HCT116 (cell line): ENCODE data around the gene SUSD4. TPM values are rescaled to one million over a fixed set of nuclear protein-coding genes. Genes with fewer than 3 reads are reported as not detected.

Experiments
- ATAC-seq: fragments of 200-7000 bp; cut with Tn5 transposase; 2 replicates; pipeline ENCODE4 v1.9.1; 2020; ENCODE audit warnings: mild to moderate bottlenecking, moderate library complexity
- BruUV-seq: library from RNA; stranded (reverse); fragments of 400-500 nt; replicated peaks from 2 replicates; lab custom pipeline; 2021; lab: Mats Ljungman, UMichigan
- CTCF ChIA-PET: fragments of 300-600 bp; sonication (Branson Sonifier 250); formaldehyde crosslinking; loops from one replicate; lab custom pipeline; 2021; ENCODE audit warnings: antibody characterized with exemption; lab: Charles Lee
- POLR2A ChIA-PET: fragments of 300-600, 350-600 bp; sonication (Branson Sonifier 250); formaldehyde crosslinking; loops from one replicate; lab custom pipeline; 2021; ENCODE audit warnings: antibody characterized with exemption; lab: Charles Lee
- RAD21 ChIA-PET, 2 experiments: fragments of 300-600 bp; sonication (Branson Sonifier 250); formaldehyde crosslinking; loops; one replicate each; lab custom pipeline; 2023; ENCODE audit warnings: low total read pairs in 2 of 2; ENCODE audit not compliant: uncharacterized antibody in 2 of 2, unreplicated experiment in 2 of 2, low non-redundant PET in 1 of 2; lab: Charles Lee
- DNase-seq: peaks from one replicate; pipeline ENCODE4 v3.0.0-alpha.2; 2010; ENCODE audit warnings: low read depth, low spot score
- H2AFZ ChIP-seq: fragments of 200-600 bp; shearing (Covaris generic), sonication (generic); 2 replicates; pipeline ENCODE4 v1.6.1; 2017; ENCODE audit warnings: low read depth, mixed run types, mixed read lengths, antibody characterized with exemption, low read length; ENCODE audit not compliant: poor library complexity, severe bottlenecking
- H3K27ac ChIP-seq: 2 replicates; pipeline ENCODE4 v1.5.1; 2012; ENCODE audit warnings: low read depth, low read length
- H3K27me3 ChIP-seq: fragments of 200-600 bp; sonication (generic); 2 replicates; pipeline ENCODE4 v1.6.1; 2016; ENCODE audit warnings: mixed run types, low read length, mixed read lengths; ENCODE audit not compliant: insufficient read depth
- H3K36me3 ChIP-seq, 2 experiments: fragments of 200-500 bp in 1 of 2; fragments of 200-600 bp in 1 of 2; sonication (Bioruptor generic) in 1 of 2; sonication (generic) in 1 of 2; 2 replicates each; pipeline versions ENCODE4 v1.5.1 to v1.6.1; 2014 to 2016; ENCODE audit warnings: low read length in 2 of 2, inconsistent platforms in 1 of 2, mixed read lengths in 1 of 2, mixed run types in 1 of 2; ENCODE audit not compliant: insufficient read depth in 2 of 2, control insufficient read depth in 1 of 2
- H3K4me1 ChIP-seq, 2 experiments: fragments of 200-600 bp in 1 of 2; sonication (generic) in 1 of 2; 2 replicates each; pipeline versions ENCODE4 v1.5.1 to v1.6.1; 2012 to 2017; ENCODE audit warnings: low read length in 2 of 2, inconsistent platforms in 1 of 2, mild to moderate bottlenecking in 1 of 2, mixed read lengths in 1 of 2, mixed run types in 1 of 2, moderate library complexity in 1 of 2; ENCODE audit not compliant: insufficient read depth in 2 of 2, control insufficient read depth in 1 of 2
- H3K4me2 ChIP-seq: fragments of 200-600 bp; sonication (generic); 2 replicates; pipeline ENCODE4 v1.6.1; 2017; ENCODE audit warnings: mixed run types, low read length, mixed read lengths
- H3K4me3 ChIP-seq, 2 experiments: fragments of 200-600 bp in 1 of 2; sonication (generic) in 1 of 2; replicated peaks in 1 of 2; 2 replicates each; pipeline ENCODE4 v1.5.1; 2011 to 2016; ENCODE audit warnings: low read length in 2 of 2, control low read depth in 1 of 2, low read depth in 1 of 2, mild to moderate bottlenecking in 1 of 2, mixed read lengths in 1 of 2, mixed run types in 1 of 2
- H3K79me2 ChIP-seq: fragments of 200-600 bp; sonication (generic); 2 replicates; pipeline ENCODE4 v1.6.1; 2017; ENCODE audit warnings: mild to moderate bottlenecking, mixed run types, low read length, moderate library complexity, mixed read lengths; ENCODE audit not compliant: insufficient read depth
- H3K9ac ChIP-seq: fragments of 200-600 bp; sonication (generic); 2 replicates; pipeline ENCODE4 v1.6.1; 2016; ENCODE audit warnings: low read length, mixed read lengths
- H3K9me2 ChIP-seq: fragments of 200-600 bp; sonication (generic), shearing (Covaris generic); 2 replicates; pipeline ENCODE4 v1.6.1; 2017; ENCODE audit warnings: mixed run types, mild to moderate bottlenecking, moderate library complexity; ENCODE audit not compliant: insufficient read depth
- H3K9me3 ChIP-seq, 2 experiments: fragments of 200-500 bp in 1 of 2; fragments of 200-600 bp in 1 of 2; sonication (Bioruptor generic) in 1 of 2; sonication (generic) in 1 of 2; 2 replicates each; pipeline ENCODE4 v1.6.1; 2014 to 2017; ENCODE audit warnings: low read length in 2 of 2, mixed read lengths in 2 of 2, inconsistent platforms in 1 of 2, low read depth in 1 of 2, mild to moderate bottlenecking in 1 of 2, mixed run types in 1 of 2, moderate library complexity in 1 of 2; ENCODE audit not compliant: control insufficient read depth in 1 of 2, insufficient read depth in 1 of 2
- H4K20me1 ChIP-seq: fragments of 200-600 bp; sonication (generic), shearing (Covaris generic); 2 replicates; pipeline ENCODE4 v1.6.1; 2017; ENCODE audit warnings: mixed run types, mild to moderate bottlenecking, moderate library complexity; ENCODE audit not compliant: insufficient read depth
- ATF3 ChIP-seq: IDR thresholded peaks from 2 replicates; pipeline ENCODE4 v1.6.1; 2012
- CEBPB ChIP-seq: IDR thresholded peaks from 2 replicates; pipeline ENCODE4 v1.6.1; 2012; ENCODE audit warnings: low read depth
- CTCF ChIP-seq, 3 experiments: fragments of 200-600 bp in 1 of 3; sonication (generic) in 1 of 3; IDR thresholded peaks in 2 of 3; conservative IDR thresholded peaks in 1 of 3; 2 replicates each; pipeline ENCODE4 v1.5.1; 2012 to 2017; ENCODE audit warnings: low read depth in 2 of 3, low read length in 2 of 3, antibody characterized with exemption in 1 of 3, borderline replicate concordance in 1 of 3, control low read depth in 1 of 3, mild to moderate bottlenecking in 1 of 3, mixed read lengths in 1 of 3, mixed run types in 1 of 3, moderate library complexity in 1 of 3; ENCODE audit not compliant: insufficient read depth in 1 of 3
- ELF1 ChIP-seq: IDR thresholded peaks from 2 replicates; pipeline ENCODE4 v1.6.1; 2012; ENCODE audit warnings: low read depth, borderline replicate concordance
- EZH2 ChIP-seq: fragments of 200-600 bp; sonication (generic); IDR thresholded peaks from 2 replicates; pipeline ENCODE4 v1.6.1; 2017; ENCODE audit warnings: antibody characterized with exemption, mixed run types
- EZH2phosphoT487 ChIP-seq: fragments of 200-600 bp; IDR thresholded peaks from 2 replicates; pipeline ENCODE4 v1.6.1; 2018; ENCODE audit warnings: antibody characterized with exemption, borderline replicate concordance
- RAD21 ChIP-seq: IDR thresholded peaks from 2 replicates; pipeline ENCODE4 v1.6.1; 2012; ENCODE audit warnings: low read depth, mild to moderate bottlenecking
- REST ChIP-seq: IDR thresholded peaks from 2 replicates; pipeline ENCODE4 v1.6.1; 2012; ENCODE audit warnings: low read depth
- SRF ChIP-seq: IDR thresholded peaks from 2 replicates; pipeline ENCODE4 v1.6.1; 2012; ENCODE audit warnings: low read depth
- ZFX ChIP-seq: fragments of 450-650 bp; IDR thresholded peaks from 2 replicates; pipeline ENCODE4 v1.6.1; 2017
- intact Hi-C: fragments of 100-400 bp; cut with micrococcal nuclease; formaldehyde crosslinking; loops from 2 replicates; pipeline ENCODE4 v1.10.0; 2022
- total RNA-seq: library from RNA; stranded (reverse); gene quantifications from one replicate; pipeline ENCODE4 v1.2.1, GENCODE V29; 2021; ENCODE audit not compliant: unreplicated experiment

Gene SUSD4
- total RNA-seq, 1 experiment from 2014 or later: 0.59 TPM

GRCh38 chr1:223261914-223262313 lies 102.1 kb downstream of the SUSD4 start:
- Histone ChIP-seq H2AFZ (no peak overlapping the region), H4K20me1 (no peaks in the 10 kb centered on the region), H3K27ac (no peak overlapping the region), H3K9me3 (no peaks in the 10 kb centered on the region), H3K36me3 (no peaks in the 10 kb centered on the region), H3K4me3 (no peak overlapping the region), H3K9me2 (no peaks in the 10 kb centered on the region), H3K9ac (no peak overlapping the region), H3K27me3 (no peaks in the 10 kb centered on the region), H3K4me1 (peaks cover 9 to 13% of the 10 kb centered on the region in 2 experiments), H3K4me2 (no peak overlapping the region), H3K79me2 (no peaks in the 10 kb centered on the region)
- DNase-seq (no peak), ATAC-seq (no peak)
- TF ChIP-seq ELF1: no peak
- TF ChIP-seq CEBPB: no peak
- no peak for TF ChIP-seq EZH2
- no peak for TF ChIP-seq ATF3
- TF ChIP-seq REST: no peak
- no peak for TF ChIP-seq RAD21
- POLR2A ChIA-PET: no interaction called here
- intact Hi-C loops: no loop called here
- no TSS peak for BruUV-seq
- CTCF ChIA-PET: no interaction called here
- RAD21 ChIA-PET: no interaction called here

- Histone ChIP-seq H3K27me3 (no peaks in the 10 kb centered on the region), H3K4me2 (no peak overlapping the region), H3K36me3 (no peaks in the 10 kb centered on the region), H3K79me2 (no peaks in the 10 kb centered on the region), H3K27ac (no peak overlapping the region), H3K9me2 (no peaks in the 10 kb centered on the region), H3K9me3 (no peaks in the 10 kb centered on the region), H2AFZ (no peak overlapping the region), H4K20me1 (no peaks in the 10 kb centered on the region), H3K9ac (no peak overlapping the region), H3K4me1 (peaks cover 9 to 13% of the 10 kb centered on the region in 2 experiments), H3K4me3 (no peak overlapping the region)
- ChIA-PET POLR2A (no interaction called here), CTCF (no interaction called here), RAD21 (no interaction called here)
- intact Hi-C loops: no loop called here
- BruUV-seq: no TSS peak
- ATAC-seq (no peak), DNase-seq (no peak)
- TF ChIP-seq EZH2 (no peak), RAD21 (no peak), EZH2phosphoT487 (no peak), REST (no peak), ATF3 (no peak), SRF (no peak), ZFX (no peak), CTCF (IDR thresholded peaks at IDR 0.05 in 2 of 3, conservative IDR thresholded peaks at IDR 0.05 in 1 of 3; ENCODE audit: borderline replicate concordance in 1 of 3, insufficient read depth in 1 of 3, low read depth in 2 of 3, low read length in 2 of 3) (no peak)
These were observed 103.3 kb downstream of the SUSD4 start for GRCh38 chr1:223260712-223261111.
